Endothelial cell of umbilical vein (primary cell): Measurements from ENCODE around the gene RPS2. TPM values are rescaled to one million over a fixed set of nuclear protein-coding genes. Genes with fewer than 3 reads are reported as not detected.

Source experiments
- BruUV-seq: library from RNA; stranded (reverse); fragments of 400-500 nt; replicated peaks from 2 replicates; lab custom pipeline; 2021; lab: Mats Ljungman, UMichigan
- CTCF ChIA-PET: fragments of 300-600, 350-600 bp; sonication (Branson Sonifier 250); formaldehyde crosslinking; loops from one replicate; lab custom pipeline; 2021; ENCODE audit warnings: antibody characterized with exemption, inconsistent platforms; lab: Charles Lee
- POLR2A ChIA-PET: fragments of 300-600, 350-600 bp; sonication (Branson Sonifier 250); formaldehyde crosslinking; loops from one replicate; lab custom pipeline; 2021; ENCODE audit warnings: antibody characterized with exemption, inconsistent platforms; lab: Charles Lee
- DNase-seq: peaks from one replicate; pipeline ENCODE4 v3.0.0-alpha.2; 2011; ENCODE audit warnings: low read depth, low spot score
- FAIRE-seq: peaks from 2 replicates; lab custom pipeline; 2011; peaks lifted over from hg19 to GRCh38; lab: Jason Lieb, UNC
- H2AFZ ChIP-seq: 2 replicates; pipeline ENCODE4 v1.6.0; 2012; ENCODE audit warnings: low read depth, low read length, control low read depth, inconsistent platforms
- H3K27ac ChIP-seq: 2 replicates; pipeline ENCODE4 v1.5.1; 2011; ENCODE audit warnings: low read depth, mild to moderate bottlenecking, control low read depth, low read length, moderate library complexity; ENCODE audit not compliant: insufficient read depth
- H3K27me3 ChIP-seq, 2 experiments: 2 replicates each; pipeline versions ENCODE4 v1.6.0 to v1.6.1; 2011; ENCODE audit warnings: low read length in 2 of 2, mixed read lengths in 1 of 2; ENCODE audit not compliant: control insufficient read depth in 2 of 2, insufficient read depth in 2 of 2
- H3K36me3 ChIP-seq, 2 experiments: 2 replicates in 1 of 2; 3 replicates in 1 of 2; pipeline ENCODE4 v1.5.1; 2011; ENCODE audit warnings: low read length in 2 of 2, mild to moderate bottlenecking in 1 of 2, moderate library complexity in 1 of 2; ENCODE audit not compliant: control insufficient read depth in 2 of 2, insufficient read depth in 2 of 2; ENCODE audit errors: extremely low read depth in 1 of 2
- H3K4me1 ChIP-seq: 3 replicates; pipeline ENCODE4 v1.5.1; 2011; ENCODE audit warnings: mild to moderate bottlenecking, low read length; ENCODE audit not compliant: control insufficient read depth, insufficient read depth; ENCODE audit errors: extremely low read depth
- H3K4me2 ChIP-seq: 2 replicates; pipeline ENCODE4 v1.6.1; 2011; ENCODE audit warnings: low read length, control low read depth, mixed read lengths; ENCODE audit not compliant: insufficient read depth
- H3K4me3 ChIP-seq, 3 experiments: fragments of 200-600 bp in 1 of 3; sonication (generic), shearing (Covaris generic) in 1 of 3; replicated peaks in 1 of 3; 2 replicates each; pipeline ENCODE4 v1.5.1; 2011 to 2016; ENCODE audit warnings: control low read depth in 3 of 3, low read length in 3 of 3, mild to moderate bottlenecking in 2 of 3, inconsistent platforms in 1 of 3, low read depth in 1 of 3, moderate library complexity in 1 of 3; ENCODE audit not compliant: insufficient read depth in 1 of 3
- H3K79me2 ChIP-seq: 2 replicates; pipeline ENCODE4 v1.6.0; 2012; ENCODE audit warnings: low read length, inconsistent platforms; ENCODE audit not compliant: control insufficient read depth, insufficient read depth
- H3K9ac ChIP-seq: replicated peaks from 2 replicates; pipeline ENCODE3; 2011; ENCODE audit warnings: low read length, control low read depth; ENCODE audit not compliant: insufficient read depth; ENCODE audit errors: extremely low read depth
- H3K9me1 ChIP-seq: replicated peaks from 3 replicates; pipeline ENCODE4 v1.6.0; 2011; ENCODE audit warnings: mild to moderate bottlenecking, low read length; ENCODE audit not compliant: control insufficient read depth, insufficient read depth; ENCODE audit errors: extremely low read depth
- H3K9me3 ChIP-seq: replicated peaks from 2 replicates; pipeline ENCODE4 v1.5.1; 2012; ENCODE audit warnings: low read length, inconsistent platforms; ENCODE audit not compliant: control insufficient read depth, insufficient read depth
- H4K20me1 ChIP-seq: replicated peaks from 2 replicates; pipeline ENCODE3; 2011; ENCODE audit warnings: mild to moderate bottlenecking, low read length; ENCODE audit not compliant: control insufficient read depth, insufficient read depth; ENCODE audit errors: extremely low read depth
- CTCF ChIP-seq, 2 donors: IDR thresholded peaks; 1 replicate in 1 of 2; 2 replicates in 1 of 2; pipeline ENCODE4 v1.5.1; 2011; ENCODE audit warnings: low read length in 2 of 2, mild to moderate bottlenecking in 2 of 2, moderate library complexity in 2 of 2, control low read depth in 1 of 2, inconsistent platforms in 1 of 2, low read depth in 1 of 2; ENCODE audit not compliant: insufficient read depth in 1 of 2; ENCODE audit errors: extremely low read depth in 1 of 2
- EZH2 ChIP-seq: IDR thresholded peaks from 2 replicates; pipeline ENCODE4 v1.6.1; 2012; ENCODE audit warnings: borderline replicate concordance, low read depth, mild to moderate bottlenecking, moderate library complexity, low read length, inconsistent platforms; ENCODE audit not compliant: severe bottlenecking
- FOS ChIP-seq: IDR thresholded peaks from 2 replicates; pipeline ENCODE4 v1.6.1; 2011; ENCODE audit warnings: mild to moderate bottlenecking, low read length, moderate library complexity, borderline replicate concordance; ENCODE audit not compliant: insufficient read depth
- GATA2 ChIP-seq: IDR thresholded peaks from 2 replicates; pipeline ENCODE4 v1.7.0; 2011; ENCODE audit warnings: low read depth, mild to moderate bottlenecking, moderate library complexity, mixed read lengths, low read length; ENCODE audit not compliant: insufficient read length, insufficient read depth
- JUN ChIP-seq: IDR thresholded peaks from 2 replicates; pipeline ENCODE4 v1.6.1; 2011; ENCODE audit warnings: borderline replicate concordance, low read depth; ENCODE audit not compliant: insufficient read length, insufficient read depth
- MAX ChIP-seq: IDR thresholded peaks from 2 replicates; pipeline ENCODE4 v1.6.1; 2011; ENCODE audit not compliant: insufficient read depth, insufficient read length
- MYC ChIP-seq: IDR thresholded peaks from one replicate; pipeline ENCODE4 v1.6.1; 2011; ENCODE audit warnings: mild to moderate bottlenecking, low read depth, low read length
- POLR2A ChIP-seq: IDR thresholded peaks from 2 replicates; pipeline ENCODE4 v1.6.1; 2012; ENCODE audit warnings: low read depth, mild to moderate bottlenecking, control low read depth, low read length
- POLR2AphosphoS5 ChIP-seq: IDR thresholded peaks from 2 replicates; pipeline ENCODE4 v1.6.1; 2012; ENCODE audit warnings: low read depth, mild to moderate bottlenecking, control low read depth, low read length, moderate library complexity; ENCODE audit not compliant: insufficient read depth
- dilution Hi-C: fragments of 300-500 bp; cut with MboI; formaldehyde crosslinking; loops from one replicate; pipeline ENCODE4 v1.15.0; 2019; ENCODE audit warnings: low sequenced_read_pairs; ENCODE audit not compliant: extremely low pct_ligation_motif_present
- intact Hi-C: fragments of 100-400 bp; cut with micrococcal nuclease; formaldehyde crosslinking; loops from one replicate; pipeline ENCODE4 v1.10.0; 2022
- polyA plus RNA-seq, 4 experiments: library from polyadenylated mRNA; depleted of rRNA in 3 of 4; stranded (reverse) in 3 of 4; unstranded in 1 of 4; fragments of >200 nt; gene quantifications; 2 replicates each; pipeline versions ENCODE4 v1.2.1 to v1.2.3, GENCODE V29; 2011 to 2012; ENCODE audit warnings: missing spikeins in 1 of 4
- total RNA-seq: library from RNA; stranded (reverse); gene quantifications from 2 replicates; pipeline ENCODE4 v1.2.3, GENCODE V29; 2021

Gene RPS2
- total and polyA plus RNA-seq, 2 donors (not counting 3 experiments of a cell fraction or from before 2014, with no cell fraction given), result 2,793 to 9,021 TPM

- Histone ChIP-seq H3K4me2 (no peak overlapping the region), H3K9ac (no peak overlapping the region), H3K27ac (no peak overlapping the region)
These were observed 33.1 kb upstream of the RPS2 start for GRCh38 chr16:1997494-1998359.

GRCh38 chr16:1993731-1994131 lies 29.1 kb upstream of the RPS2 start:
- no TSS peak for BruUV-seq
- Histone ChIP-seq H4K20me1 (no peaks in the 10 kb centered on the region), H3K9me3 (no peaks in the 10 kb centered on the region), H3K9ac (no peak overlapping the region), H3K27me3 (peaks cover 22 to 24% of the 10 kb centered on the region in 2 experiments), H3K4me3 (no peak overlapping the region), H2AFZ (no peak overlapping the region), H3K9me1 (no peaks in the 10 kb centered on the region), H3K4me2 (no peak overlapping the region), H3K36me3 (peaks cover 0 to 10% of the 10 kb centered on the region in 2 experiments), H3K79me2 (no peaks in the 10 kb centered on the region), H3K4me1 (peaks cover 7% of the 10 kb centered on the region), H3K27ac (no peak overlapping the region)
- POLR2A ChIA-PET, result no interaction called here
- no peak for FAIRE-seq
- intact Hi-C loops (no loop called here), dilution Hi-C loops (no loop called here)
- CTCF ChIA-PET, result interaction anchor here (3.9 kb wide), 1 partner anchor 9 kb away, joined by 23 read pairs; no protein-coding TSS in a partner anchor
- no peak for DNase-seq
- no peak for TF ChIP-seq MAX
- no peak for TF ChIP-seq EZH2
- TF ChIP-seq JUN, result no peak
- TF ChIP-seq POLR2A, result no peak
- no peak for TF ChIP-seq POLR2AphosphoS5
- TF ChIP-seq CTCF (IDR thresholded peaks at IDR 0.05; ENCODE audit: extremely low read depth in 1 of 2, insufficient read depth in 1 of 2, low read depth in 1 of 2, low read length in 2 of 2), result no peak
- TF ChIP-seq FOS, result no peak
- no peak for TF ChIP-seq MYC
- TF ChIP-seq GATA2, result no peak

More at GRCh38 chr16:1997494-1998359, 33.1 kb upstream of the RPS2 start:
- no peaks in the 10 kb centered on the region for H3K27me3 ChIP-seq
- TF ChIP-seq POLR2AphosphoS5 (no peak), MAX (no peak), EZH2 (no peak)
- no peak for FAIRE-seq
- peaks cover 4% of the 10 kb centered on the region for H3K79me2 ChIP-seq
- POLR2A ChIA-PET, result no interaction called here
- no peaks in the 10 kb centered on the region for H3K4me1 ChIP-seq
- H2AFZ ChIP-seq, result no peak overlapping the region
- H3K36me3 ChIP-seq, result peaks cover 0 to 47% of the 10 kb centered on the region in 2 experiments
- CTCF ChIA-PET, result interaction anchor here (0.5 to 1.1 kb wide), 3 partner anchors 19 to 155 kb away, joined by 3 to 4 read pairs (median 3); no protein-coding TSS in a partner anchor
- H3K9me3 ChIP-seq, result no peaks in the 10 kb centered on the region
- dilution Hi-C loops, result no loop called here
- intact Hi-C loops, result no loop called here
- H3K4me3 ChIP-seq, result no peak overlapping the region
- no peaks in the 10 kb centered on the region for H4K20me1 ChIP-seq
- BruUV-seq, result no TSS peak
- no peak for DNase-seq
- no peaks in the 10 kb centered on the region for H3K9me1 ChIP-seq
